HG02610 (cell line): ENCODE results near the gene AAR2.
A peak's percentile ranks its signal among the peaks of the same experiment; 100 is the strongest.

ENCODE experiments used
- ATAC-seq: cut with Tn5 transposase; IDR thresholded peaks from one replicate; pipeline ENCODE4 v1.9.1; 2021; ENCODE audit warnings: mild to moderate bottlenecking, moderate library complexity; ENCODE audit not compliant: unreplicated experiment

The AAR2 gene, protein sequence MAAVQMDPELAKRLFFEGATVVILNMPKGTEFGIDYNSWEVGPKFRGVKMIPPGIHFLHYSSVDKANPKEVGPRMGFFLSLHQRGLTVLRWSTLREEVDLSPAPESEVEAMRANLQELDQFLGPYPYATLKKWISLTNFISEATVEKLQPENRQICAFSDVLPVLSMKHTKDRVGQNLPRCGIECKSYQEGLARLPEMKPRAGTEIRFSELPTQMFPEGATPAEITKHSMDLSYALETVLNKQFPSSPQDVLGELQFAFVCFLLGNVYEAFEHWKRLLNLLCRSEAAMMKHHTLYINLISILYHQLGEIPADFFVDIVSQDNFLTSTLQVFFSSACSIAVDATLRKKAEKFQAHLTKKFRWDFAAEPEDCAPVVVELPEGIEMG

DNA sequence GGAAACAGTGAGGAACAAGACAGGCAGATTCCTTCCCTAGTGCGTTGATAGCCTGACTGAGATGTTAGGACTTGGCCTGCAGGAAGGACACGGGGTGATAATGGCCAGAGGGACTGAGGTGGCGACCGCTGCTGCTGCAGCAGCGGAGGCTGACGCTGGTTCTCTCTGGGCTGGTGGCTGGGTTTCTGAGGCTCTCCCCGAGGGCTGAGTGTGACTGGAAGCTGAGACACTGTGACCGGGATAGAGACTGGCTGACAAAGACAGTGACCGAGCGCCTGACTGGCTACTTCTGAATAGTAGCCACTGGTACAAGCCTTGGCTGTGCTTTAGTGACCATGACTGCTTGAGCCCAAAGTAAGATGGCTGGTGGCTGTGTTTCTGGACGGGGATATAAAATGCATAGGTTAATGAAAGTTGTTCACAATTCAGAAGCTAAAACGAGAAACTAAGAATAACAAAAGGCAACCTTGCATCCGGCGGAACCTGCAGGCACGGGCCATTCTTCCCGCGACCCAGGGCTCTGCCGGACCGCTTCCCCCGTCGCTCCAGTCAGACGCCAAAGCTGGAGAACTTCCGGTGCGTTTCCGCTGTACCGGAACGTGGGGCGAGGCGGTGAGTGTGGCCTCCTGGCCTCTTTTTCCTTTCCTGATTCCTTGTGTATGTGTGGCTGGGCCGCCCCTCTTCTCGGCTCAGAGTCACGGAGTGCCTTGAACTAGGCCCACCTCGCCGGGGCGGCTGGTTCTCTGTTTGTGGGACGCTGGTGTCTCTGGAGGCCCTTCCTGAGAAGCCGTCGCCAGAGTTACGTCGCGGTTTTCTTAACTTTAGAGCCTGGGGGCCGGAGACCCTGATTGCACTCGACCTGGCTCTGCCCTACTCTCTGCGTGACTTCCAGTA is at the start of gene AAR2:
TSS of gene AAR2 (plus strand) at position 587 of the 894 bp plus-strand sequence. CDS start 3,391 bp downstream, outside the sequence.
- ATAC-seq: peak; percentile 87

DNA sequence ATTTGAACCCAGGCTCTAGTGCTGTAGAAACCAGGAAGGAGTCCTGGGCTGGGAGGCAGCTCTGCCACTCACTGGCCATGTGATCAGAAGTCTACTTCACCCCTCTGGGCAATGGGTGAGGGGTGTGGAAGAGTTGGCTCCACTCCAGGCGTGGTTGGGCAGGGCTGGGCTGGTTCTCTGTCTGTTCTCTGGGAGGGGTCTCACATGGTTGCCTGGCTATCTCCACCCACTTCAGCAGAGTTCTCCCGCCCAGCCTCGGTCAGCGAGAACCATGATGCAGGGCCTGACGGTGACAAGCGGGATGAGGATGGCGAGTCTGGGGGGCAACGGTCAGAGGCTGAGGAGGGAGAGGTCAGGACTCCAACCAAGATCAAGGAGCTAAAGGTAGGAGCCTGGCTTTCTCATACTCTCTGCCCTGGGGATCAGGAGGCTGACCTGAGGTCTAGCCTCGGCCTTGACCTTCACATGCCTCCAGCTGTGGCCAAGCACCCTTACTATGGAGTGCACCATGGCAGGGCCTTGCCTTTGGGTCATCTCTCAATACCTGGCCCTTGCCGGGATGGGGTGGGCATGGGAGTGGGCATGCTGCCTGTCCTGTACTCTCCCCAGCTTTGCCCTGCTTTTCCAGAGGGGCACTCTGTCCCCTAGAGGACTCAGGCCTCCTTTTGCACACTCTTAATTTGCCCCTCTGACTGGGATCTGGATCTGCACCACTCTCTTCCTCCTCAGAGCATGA is 42.1 kb upstream of the AAR2 start:
- ATAC-seq: no peak

DNA sequence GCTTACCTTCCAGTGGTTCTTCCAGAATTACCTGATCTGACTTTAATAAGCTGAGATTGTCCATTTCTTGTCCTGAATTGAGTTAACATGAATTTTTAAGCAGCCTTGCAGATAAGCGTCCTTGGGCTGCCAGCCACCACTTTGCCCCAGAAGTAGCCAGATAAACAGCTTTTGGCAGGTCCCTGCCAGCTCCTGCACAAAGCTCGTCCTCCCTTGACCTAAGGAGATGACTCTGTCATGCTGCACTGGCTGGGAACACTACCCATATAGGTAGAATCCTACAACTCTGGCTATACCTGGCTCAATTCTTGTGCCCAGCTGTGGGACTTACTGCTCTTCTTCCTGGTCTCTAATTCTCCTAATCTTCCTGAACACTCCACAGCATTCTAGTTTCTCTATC is 39.6 kb upstream of the AAR2 start:
- ATAC-seq: no peak

DNA sequence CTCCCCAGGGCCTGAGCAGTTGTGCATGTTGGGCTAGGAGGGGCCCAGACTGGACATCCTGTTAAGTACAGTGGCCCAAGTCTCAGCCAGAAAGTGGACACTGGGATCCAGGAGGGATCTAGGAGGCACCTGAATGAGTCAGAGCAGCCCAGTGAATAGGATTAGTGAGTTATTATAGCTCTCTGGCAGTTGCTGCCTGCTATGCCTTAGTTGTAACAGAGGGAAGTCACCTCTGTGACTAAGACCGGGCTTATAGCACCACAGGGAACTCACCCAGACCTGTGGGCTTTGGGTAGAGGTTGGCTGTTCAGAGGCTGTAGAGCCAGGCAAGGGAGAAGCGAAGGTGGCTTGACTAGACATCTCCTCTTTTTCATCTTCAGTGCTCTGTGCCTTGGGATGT is 39.0 kb upstream of the AAR2 start:
- no peak for ATAC-seq

DNA sequence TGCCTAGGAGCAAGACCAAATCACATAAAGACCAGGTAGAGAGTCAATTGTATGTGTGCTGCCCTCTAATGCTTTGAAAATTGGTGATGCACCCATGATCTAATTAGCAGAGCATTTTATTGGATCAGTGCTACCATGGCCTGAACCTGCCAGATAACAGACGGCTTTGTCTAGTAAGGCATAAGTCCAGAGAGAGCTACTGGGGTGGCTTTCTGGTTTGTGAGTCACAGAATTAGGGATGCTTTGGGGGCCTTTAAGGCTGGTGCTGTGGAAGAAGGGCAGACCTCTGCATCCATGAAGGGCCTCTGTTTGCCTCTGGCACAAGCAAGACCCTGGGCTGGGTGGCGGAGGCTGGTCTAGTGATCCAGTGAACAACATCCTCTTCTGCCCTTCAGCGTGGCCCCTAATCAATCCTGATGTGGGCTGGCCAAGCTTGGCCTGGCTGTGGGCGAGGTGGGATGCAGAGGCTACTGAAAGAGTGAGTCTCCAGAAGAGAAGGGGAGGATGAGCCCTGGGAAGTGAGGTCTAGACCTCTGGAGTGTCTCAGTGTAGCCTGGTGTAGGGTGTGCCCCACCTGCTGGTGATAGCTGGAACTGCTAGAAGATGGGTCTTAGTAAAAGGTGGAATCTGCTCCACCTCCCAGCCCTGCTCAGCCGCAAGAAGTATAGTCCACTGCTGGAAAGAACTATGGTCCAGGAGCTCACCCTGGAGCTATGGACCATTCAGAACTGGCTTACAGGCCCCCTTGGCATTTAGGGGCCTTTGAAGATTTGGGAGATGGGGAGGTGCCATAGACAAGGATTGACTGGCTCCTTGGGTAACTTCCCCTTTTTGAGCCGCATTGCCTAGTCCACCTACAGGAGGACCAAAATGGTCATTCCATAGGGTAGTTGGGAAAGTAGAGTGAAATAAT is 36.7 kb upstream of the AAR2 start:
- no peak for ATAC-seq

DNA sequence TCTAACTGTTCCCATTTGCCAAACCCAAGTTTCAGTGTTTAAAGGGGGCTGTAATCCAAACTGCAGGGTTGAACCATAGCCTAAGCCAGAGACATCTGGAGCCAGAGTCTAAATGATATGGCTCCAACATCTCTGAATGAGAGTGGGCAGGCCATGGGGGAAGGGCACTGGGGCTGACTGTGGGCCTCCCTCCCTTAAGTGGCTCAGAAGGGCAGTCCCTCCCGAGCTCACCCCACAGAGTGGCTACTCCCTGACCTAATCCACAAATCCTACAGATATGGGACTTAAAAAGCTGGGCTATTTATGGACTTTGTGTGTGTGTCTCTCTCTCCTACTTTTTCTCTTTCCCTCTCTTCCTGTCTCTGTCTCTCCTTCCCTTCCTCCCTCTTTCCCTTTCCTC is 35.8 kb upstream of the AAR2 start:
- no peak for ATAC-seq

DNA sequence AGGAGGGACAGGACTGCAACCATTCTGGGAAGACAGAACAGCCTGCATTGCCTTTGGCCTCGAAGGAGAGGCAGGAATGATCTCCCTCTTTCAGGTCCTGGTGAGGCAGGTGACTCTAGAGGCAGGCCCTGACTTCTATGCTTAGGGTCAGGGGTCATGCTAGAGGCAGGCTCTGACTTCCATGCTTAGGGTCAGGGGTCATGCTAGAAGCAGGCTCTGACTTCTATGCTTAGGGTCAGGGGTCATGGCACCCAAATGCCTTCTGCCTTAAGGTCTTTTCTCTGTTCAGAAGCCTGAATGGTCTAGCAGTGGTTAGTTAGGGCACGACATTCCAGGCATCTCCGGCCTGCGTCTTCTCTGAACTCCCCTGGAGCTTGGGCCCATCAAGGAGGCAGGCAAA is 35.1 kb upstream of the AAR2 start:
- ATAC-seq: no peak

DNA sequence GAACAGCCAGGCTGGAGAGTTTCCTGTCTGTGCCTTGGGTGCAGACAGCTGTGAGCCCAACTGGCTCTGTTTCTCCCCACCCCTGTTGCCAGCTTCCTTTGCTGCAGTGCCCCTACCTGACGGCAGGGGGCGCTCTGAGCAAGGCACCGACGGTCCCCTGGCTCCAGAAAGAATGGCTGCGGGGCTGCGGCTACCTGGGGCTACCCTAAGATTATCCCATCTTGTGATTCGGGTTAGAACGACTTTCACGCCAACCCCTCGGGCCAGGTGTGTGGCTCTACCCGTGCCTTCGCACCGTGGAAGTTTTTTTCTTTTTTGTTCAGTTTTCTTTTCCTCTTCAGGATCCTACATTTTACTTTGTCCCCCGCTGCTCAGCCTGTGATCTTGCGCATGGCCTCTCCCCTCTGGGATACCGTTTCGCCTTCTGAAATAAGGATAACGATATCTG is 33.4 kb upstream of the AAR2 start:
- no peak for ATAC-seq

DNA sequence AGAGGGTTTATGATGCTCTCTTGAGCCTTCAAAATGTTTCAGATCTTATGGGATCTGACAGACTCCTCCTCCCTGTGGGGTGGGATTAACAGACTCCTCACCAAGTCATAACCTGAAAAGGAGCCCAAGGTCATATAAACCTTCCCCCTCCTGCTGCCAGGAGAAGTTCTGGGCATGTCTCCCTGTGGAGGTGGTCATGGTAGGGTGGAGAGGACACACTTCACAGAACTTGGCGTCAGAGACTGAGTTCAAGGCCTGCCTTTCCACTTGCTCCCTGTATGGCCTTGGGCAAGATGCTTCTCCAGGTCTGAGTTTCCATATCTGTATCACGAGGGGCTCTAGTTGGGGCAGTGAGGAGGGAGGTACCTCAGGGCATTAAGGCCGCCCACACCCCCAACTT is 32.4 kb upstream of the AAR2 start:
- no peak for ATAC-seq

DNA sequence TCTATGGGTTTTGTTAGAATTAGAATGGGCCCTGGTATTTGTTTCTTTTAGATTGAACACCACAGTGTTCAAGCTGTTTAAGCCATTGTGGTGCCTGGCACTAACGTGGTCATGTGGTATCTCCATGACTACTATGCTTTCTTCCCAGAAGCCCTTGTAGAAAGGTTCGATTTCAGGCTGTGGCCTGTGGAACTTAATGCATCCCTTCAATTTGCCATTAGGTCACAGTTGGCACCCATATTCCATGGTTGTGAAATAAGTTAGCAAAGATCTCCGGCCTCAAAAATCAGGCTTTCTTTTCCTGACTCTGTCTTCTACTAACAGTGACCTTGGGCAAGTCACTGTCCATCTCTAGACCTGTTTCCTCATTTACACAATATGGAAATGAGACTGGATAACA is 31.3 kb upstream of the AAR2 start:
- ATAC-seq: no peak

DNA sequence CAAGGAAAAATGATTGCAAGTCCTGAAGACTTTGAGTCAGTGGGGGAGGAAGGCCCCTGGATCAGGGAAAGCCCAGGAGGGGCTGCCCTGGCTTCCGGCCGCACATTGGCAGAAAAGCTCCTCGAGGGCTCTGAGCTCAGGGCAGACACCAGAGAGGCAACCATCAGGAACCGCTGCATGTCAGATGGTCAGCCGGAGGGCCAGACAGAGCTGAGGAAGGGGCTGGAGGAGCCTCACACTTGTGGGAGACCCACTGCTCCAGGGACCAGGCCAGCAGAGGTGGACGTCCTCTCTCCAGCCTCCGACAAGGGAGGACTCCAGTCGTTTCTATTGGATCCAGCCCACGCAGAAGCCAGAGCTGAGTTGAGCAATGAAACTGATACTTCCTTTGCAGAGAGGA is 30.2 kb upstream of the AAR2 start:
- ATAC-seq: no peak

DNA sequence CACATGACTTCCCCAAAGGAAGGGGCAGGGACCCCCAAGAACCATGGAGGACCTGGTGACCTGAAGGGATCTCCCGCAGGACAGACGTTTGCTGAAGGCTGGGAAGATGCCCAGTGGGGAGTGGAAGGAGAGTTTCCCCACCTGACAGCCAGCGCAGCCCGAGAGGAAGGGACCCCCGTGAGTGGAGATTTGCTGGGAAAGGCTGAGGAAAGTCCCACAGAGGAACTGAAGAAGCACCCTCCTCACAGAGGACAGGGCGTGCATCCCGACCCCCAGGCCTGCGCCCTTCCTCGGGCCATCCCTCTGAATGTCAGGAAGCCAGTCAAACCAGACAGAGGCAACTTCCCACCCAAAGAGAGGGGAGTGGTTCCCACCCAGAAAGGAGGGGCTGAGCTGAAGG is 29.6 kb upstream of the AAR2 start:
- no peak for ATAC-seq

DNA sequence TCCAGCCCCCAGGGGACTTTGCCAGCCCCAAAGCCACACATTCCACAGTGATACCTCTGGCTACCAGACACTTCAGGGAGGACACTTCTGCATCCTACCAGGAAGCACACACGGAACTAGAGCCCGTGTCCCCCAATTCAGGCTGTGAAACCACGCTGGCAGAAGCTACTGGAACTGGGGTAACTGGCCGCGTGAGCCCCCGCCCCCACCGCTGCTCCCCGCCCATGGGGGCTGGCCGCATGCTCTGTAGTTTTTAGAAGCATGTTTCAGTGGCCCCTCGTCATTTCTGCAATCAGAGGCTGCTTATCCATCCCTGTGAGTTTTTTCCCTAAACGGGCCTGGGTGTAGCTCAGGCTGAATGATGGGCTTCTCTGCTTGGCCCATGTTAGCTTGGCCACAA is 28.7 kb upstream of the AAR2 start:
- ATAC-seq: no peak

DNA sequence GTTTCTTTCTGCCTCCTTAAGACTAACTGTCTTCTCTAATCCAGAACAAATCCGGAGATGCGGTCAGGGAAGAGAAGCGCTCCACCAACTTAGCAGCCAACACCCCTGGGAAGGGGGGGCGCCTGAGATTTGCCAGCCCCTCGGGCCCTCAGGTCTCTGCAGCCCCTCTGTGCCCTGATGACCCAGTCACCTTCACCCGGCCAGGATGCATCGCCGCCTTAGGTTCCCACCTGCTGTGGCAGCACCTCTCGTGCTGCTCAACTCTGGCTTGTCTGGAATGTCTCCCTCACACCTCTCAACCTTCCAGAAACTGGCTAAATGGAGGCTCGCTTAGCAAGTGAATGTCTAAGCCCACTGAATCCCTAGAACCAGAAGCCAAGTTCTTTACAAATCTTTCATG is 28.0 kb upstream of the AAR2 start:
- ATAC-seq: no peak

DNA sequence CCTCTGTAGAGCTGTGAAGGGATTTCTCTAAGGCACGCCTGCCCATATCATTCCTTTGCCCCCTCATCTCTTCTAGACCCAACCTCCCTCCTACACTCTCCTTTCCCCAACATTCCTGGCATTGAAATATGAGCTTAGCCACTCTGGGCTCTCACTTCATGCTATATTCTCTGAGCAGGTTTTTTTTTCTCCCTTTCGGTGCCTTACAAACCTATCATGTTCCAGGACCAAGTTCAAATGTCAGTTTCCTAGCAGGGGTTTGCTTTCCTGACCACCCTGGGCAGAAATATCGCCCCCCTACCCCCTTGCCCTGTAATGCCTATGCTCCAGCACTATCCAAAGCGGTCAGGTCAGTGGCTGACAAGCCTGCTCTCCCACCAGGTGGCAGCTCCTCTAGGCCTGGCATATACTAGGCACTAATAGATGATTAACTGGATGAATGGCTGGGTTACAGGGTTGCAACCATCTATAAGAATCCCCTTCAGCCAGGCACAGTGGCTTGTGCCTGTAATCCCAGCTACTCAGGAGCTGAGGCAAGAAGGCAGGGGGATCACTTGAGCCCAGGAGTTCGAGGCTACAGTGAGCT is 25.7 kb upstream of the AAR2 start:
- ATAC-seq: no peak

DNA sequence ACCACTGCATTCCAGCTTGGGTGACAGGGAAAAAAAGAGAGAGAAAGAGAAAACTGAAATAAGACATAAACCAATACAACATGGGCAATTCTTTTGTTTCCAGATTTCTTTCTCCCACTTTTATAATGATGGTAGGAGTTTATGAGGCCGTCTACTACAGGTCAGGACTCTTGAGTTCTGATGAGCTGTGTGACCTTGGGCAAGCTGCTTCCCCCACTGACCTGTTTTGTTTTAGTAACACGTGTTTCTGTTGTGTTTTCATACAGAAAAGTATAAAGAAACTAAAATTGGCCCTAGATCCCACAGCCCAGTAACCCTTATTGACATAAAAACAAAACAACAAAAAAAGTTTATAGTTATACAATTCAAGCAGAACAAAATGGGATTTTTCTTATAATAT is 22.9 kb upstream of the AAR2 start:
- no peak for ATAC-seq

DNA sequence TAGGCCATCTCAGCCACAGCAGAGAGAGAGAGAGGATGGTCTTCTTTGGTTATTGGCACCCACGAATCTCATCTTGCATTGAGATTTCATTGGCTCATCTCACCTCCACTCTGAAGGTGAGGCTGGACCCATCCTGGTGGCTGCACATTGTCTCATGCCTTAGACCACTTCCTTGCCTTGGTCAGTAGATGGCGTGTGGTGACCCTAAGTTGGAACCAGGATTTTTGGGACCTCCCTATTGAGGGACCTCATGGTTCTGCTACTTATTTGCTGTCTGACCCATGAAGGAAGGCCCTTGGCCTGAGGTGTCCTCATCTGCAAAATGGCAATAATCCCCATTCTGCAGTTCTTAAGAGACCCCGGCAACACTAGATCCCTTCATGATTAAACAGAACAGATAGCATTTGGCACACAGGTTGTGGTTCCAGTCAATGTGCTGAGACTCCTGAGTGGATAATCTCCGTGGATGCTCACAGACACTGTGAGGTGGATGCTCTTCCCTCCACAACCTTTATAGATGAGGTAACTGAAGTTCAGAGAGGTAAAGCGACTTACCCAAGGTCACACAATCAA is 21.5 kb upstream of the AAR2 start:
- no peak for ATAC-seq

DNA sequence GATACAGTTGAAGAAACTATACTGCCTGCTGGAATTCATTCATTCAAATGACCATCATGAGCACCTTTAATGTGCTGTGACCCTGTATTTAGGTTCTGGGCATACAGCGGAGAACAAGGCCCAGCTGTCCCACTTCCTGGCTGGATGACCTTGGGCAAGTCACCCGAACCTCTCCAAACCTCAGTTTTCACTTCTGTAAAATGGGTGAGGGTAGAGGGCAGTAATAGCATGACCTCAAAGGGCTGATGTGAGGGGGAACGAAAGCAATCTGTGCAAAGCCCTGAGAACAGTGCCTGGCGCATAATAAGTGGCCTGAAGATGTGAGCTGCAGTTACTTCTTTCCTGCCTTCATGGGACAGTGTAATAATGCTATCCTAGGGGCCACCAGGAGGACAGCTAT is 20.5 kb upstream of the AAR2 start:
- ATAC-seq: no peak

DNA sequence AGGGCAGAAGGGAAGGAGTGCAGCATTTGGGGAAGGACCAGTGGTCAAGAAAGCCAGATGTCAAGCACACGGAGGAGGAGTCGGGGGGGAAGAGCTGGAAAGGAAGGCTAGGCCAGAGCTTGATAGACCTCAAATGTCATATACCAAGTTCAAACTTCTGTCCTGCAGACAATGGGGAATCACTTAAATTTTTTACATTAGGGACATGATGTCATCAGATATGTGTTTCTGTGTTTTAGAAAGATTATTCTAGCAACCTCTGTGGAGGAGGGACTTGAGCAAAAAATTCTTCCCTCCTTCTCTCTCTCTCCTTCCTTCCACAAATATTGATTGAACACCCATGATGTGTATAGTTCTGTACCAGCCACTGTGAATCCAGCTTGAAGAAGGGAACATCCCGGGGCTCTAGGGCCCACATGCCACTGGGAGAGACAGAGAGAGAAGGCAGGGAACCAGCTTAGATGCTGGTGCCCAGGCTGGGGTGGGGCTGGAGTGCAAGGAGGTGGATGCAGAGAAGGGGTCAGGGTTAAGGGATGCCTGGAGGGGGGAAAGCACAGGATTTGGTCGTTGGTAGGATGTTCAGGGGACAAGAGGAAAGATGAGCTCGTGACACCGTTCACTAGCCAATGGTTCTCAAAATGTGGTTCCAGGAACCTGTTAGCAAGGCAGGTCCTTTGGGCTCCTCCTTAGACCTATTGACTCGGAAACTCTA is 19.8 kb upstream of the AAR2 start:
- ATAC-seq: no peak
